ENCODE results near the gene KLF11. TPM values are rescaled to one million over a fixed set of nuclear protein-coding genes. Genes with fewer than 3 reads are reported as not detected.

The KLF11 gene
- total RNA-seq, 4 donors from 2014 or later = 20.1 to 57.2 (median 33.6) TPM

DNA sequence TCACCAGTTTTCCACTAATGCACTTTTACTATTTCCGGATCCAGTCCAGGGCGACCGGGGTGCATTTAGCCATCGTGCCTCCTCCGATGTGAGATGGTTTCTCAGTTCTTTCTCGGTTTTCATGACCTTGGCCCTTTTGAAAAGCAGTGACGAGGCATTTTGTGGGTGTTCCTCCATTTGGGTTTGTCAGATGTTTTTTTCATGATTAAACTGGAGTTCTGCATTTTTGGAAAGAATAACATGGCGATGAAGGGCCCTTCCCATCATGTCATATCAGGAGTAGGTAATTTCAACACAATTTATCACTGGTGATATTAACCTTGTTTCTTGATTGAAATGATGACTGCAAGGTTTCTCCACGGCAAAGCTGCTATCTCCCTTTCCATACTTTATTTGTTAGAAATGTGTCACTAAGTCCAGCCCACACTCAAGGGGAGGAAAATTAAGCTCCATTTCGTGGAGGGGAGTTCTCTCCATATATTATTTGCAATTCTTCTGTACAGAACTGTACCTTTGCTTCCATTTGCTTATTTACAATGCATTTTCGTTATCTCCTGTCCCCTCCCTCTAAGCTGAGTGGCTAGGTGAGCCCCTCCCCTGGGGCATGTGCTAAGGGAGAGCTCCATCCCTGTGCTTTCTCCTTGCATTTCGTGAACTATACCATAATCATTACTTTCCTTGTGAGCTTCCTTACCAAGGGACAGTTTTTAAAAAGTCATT, 8.9 kb upstream of the KLF11 start:
- Histone ChIP-seq H3K9me3 (no peaks in the 10 kb centered on the region), H3K36me3 (no peaks in the 10 kb centered on the region), H3K4me1 (peaks cover 0 to 58% (median 34%) of the 10 kb centered on the region in 3 donors), H3K27me3 (no peaks in the 10 kb centered on the region), H3K27ac (no peak overlapping the region), H3K4me3 (no peak overlapping the region)
- TF ChIP-seq EP300 (IDR thresholded peaks at IDR 0.05) = no peak
- WGBS, 2 donors (ENCODE audit: low coverage in 1 of 2) = 80 to 83% methylated on average over 10 to 12 of the region's 12 CpGs
- ATAC-seq = no peak

DNA sequence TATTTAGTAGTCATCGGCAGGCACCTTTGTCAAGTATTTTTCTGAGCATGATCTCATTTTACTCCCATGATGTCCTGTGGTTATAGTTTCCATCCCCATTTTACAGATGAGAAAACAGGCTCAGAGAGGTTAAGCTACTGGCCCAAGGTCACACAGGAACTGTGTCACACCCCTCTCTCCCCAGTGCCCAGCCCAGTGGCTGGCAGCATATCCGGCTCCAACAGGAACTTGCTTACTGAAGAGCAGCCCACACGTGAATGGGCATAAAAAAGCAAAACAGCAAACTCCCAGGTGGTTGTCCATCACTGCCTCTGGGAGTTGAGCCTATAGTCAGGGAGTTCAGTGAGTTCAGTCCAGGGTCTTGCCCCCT, 8.3 kb upstream of the KLF11 start:
- Histone ChIP-seq H3K4me1 (peaks cover 0 to 58% (median 32%) of the 10 kb centered on the region in 3 donors), H3K4me3 (no peak overlapping the region), H3K27ac (peak overlapping the region in 1 of 4 donors; percentile 82), H3K36me3 (no peaks in the 10 kb centered on the region), H3K9me3 (no peaks in the 10 kb centered on the region), H3K27me3 (no peaks in the 10 kb centered on the region)
- 58 to 64% methylated on average over 3 of the region's 3 CpGs for WGBS, 2 donors (ENCODE audit: low coverage in 1 of 2)
- no peak for TF ChIP-seq POLR2A (IDR thresholded peaks at IDR 0.05)
- no peak for TF ChIP-seq POLR2AphosphoS5 (IDR thresholded peaks at IDR 0.05)
- no peak for TF ChIP-seq EP300 (IDR thresholded peaks at IDR 0.05)
- TF ChIP-seq, protein P1, sequence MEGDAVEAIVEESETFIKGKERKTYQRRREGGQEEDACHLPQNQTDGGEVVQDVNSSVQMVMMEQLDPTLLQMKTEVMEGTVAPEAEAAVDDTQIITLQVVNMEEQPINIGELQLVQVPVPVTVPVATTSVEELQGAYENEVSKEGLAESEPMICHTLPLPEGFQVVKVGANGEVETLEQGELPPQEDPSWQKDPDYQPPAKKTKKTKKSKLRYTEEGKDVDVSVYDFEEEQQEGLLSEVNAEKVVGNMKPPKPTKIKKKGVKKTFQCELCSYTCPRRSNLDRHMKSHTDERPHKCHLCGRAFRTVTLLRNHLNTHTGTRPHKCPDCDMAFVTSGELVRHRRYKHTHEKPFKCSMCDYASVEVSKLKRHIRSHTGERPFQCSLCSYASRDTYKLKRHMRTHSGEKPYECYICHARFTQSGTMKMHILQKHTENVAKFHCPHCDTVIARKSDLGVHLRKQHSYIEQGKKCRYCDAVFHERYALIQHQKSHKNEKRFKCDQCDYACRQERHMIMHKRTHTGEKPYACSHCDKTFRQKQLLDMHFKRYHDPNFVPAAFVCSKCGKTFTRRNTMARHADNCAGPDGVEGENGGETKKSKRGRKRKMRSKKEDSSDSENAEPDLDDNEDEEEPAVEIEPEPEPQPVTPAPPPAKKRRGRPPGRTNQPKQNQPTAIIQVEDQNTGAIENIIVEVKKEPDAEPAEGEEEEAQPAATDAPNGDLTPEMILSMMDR (IDR thresholded peaks at IDR 0.05) = no peak
- ATAC-seq = no peak

DNA sequence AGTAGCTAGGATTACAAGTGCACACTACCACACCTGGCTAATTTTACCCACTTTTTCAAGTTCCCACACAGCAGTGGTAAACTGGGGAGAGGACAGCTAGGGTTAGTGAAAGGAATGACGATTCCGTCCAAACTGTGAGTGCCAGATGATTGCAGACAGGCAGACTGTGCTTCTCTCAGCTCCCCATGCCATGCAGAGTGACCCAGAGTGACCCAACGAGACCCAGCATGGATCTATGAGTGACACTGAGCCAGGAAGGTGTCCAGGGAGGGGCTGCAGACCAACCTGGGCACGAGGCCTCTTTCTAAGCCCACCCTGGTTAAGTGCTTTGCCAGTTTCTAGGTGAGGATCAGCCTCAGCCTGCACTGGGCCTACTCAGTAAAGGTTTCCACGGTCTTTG, 7.7 kb upstream of the KLF11 start:
- no peak for TF ChIP-seq EP300 (IDR thresholded peaks at IDR 0.05)
- TF ChIP-seq POLR2A (IDR thresholded peaks at IDR 0.05) = no peak
- TF ChIP-seq, protein P1 (IDR thresholded peaks at IDR 0.05) = no peak
- TF ChIP-seq POLR2AphosphoS5 (IDR thresholded peaks at IDR 0.05) = no peak
- 38% methylated on average over 2 of the region's 5 CpGs; no CpG with 5 or more reads in 1 of the 2 donors for WGBS, 2 donors (ENCODE audit: low coverage in 1 of 2)
- Histone ChIP-seq H3K36me3 (no peaks in the 10 kb centered on the region), H3K9me3 (no peaks in the 10 kb centered on the region), H3K27ac (peak overlapping the region in 3 of 4 donors; percentile 79 to 87 (median 82)), H3K27me3 (no peaks in the 10 kb centered on the region), H3K4me3 (no peak overlapping the region), H3K4me1 (peaks cover 0 to 58% (median 31%) of the 10 kb centered on the region in 3 donors)
- no peak for ATAC-seq

DNA sequence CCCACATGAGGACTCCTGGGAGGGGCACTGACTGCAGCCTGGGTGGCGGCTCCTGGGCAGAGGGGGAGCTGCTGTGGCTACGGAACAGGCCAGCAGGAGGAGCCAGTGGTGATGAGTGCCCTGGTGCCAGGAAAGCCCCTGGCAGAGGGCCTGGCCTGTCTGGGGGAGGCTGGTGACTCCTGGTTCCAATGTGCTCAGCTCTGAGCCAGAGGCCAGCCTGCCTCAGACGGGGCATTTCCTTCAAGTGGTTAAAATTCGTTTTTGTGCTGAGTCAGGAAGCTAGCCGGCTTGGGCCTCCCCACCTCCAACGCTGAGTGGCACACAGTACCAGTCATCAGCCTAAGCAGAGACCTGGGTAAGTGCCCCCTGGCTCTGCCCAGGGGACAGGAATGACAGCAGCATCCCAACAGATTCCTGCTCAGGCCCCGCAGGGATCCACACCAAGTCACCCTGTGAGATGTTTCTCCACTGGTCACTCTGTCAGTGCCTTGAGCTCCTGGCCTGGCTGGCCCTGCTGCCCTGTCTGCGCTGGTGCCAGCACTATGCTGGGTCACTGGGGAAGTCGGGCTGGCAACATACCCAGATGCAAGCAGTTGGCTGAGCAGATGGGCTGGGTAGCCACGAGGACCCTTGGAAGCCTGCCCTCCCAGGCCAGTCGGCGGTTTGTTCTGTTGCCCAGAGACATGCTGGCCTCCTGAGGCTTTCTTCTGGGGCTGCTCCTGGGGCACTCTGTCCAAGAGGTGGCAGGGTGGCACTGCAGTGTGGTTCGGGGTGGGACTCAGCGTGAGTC, 7.1 kb upstream of the KLF11 start:
- Histone ChIP-seq H3K27me3 (no peaks in the 10 kb centered on the region), H3K9me3 (no peaks in the 10 kb centered on the region), H3K4me3 (no peak overlapping the region), H3K4me1 (peaks cover 0 to 64% (median 37%) of the 10 kb centered on the region in 3 donors), H3K36me3 (no peaks in the 10 kb centered on the region), H3K27ac (peak overlapping the region; percentile 14 to 87 (median 80))
- ATAC-seq = peak; percentile 79
- TF ChIP-seq POLR2A (IDR thresholded peaks at IDR 0.05) = no peak
- TF ChIP-seq, protein P1 (IDR thresholded peaks at IDR 0.05) = peak in 3 of 4 experiments; percentile 53 to 71 (median 59)
- TF ChIP-seq POLR2AphosphoS5 (IDR thresholded peaks at IDR 0.05) = peak; percentile 53
- 58% methylated on average over 2 of the region's 14 CpGs; no CpG with 5 or more reads in 1 of the 2 donors for WGBS, 2 donors (ENCODE audit: low coverage in 1 of 2)

DNA sequence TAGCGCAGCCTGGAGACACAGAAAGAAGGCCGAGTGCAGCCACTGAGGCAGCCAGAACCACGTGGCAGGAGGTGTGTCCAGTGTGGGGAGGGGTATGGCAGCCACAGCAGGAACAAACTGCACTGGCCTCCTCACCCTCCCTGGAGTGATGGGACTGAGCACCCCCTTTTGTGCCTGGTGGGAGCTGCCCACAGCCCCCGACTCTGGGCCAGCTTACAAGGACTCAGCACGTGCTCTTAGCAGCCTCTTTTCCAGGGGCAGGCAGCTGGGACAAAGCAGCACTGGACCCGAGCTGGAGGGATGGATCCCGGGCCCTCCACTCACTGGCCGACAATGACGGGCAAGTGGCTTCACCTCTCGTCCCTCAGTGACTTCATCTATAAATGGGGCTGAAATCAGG, 5.2 kb upstream of the KLF11 start:
- TF ChIP-seq EP300 (IDR thresholded peaks at IDR 0.05) = no peak
- TF ChIP-seq, protein P1 (IDR thresholded peaks at IDR 0.05) = no peak
- TF ChIP-seq POLR2AphosphoS5 (IDR thresholded peaks at IDR 0.05) = no peak
- TF ChIP-seq POLR2A (IDR thresholded peaks at IDR 0.05) = no peak
- Histone ChIP-seq H3K27me3 (no peaks in the 10 kb centered on the region), H3K36me3 (no peaks in the 10 kb centered on the region), H3K9me3 (no peaks in the 10 kb centered on the region), H3K4me1 (peaks cover 0 to 79% (median 47%) of the 10 kb centered on the region in 3 donors), H3K27ac (peak overlapping the region in 3 of 4 donors; percentile 22 to 82 (median 26)), H3K4me3 (no peak overlapping the region)
- ATAC-seq = no peak
- no CpG with 5 or more reads among the region's 10 CpGs for WGBS, 2 donors (ENCODE audit: low coverage in 1 of 2)

All from gastroesophageal sphincter (tissue), 4 donors.